AG04449 (cell line): ENCODE measurements around the gene PARP2.

Experiments
- CTCF ChIA-PET: fragments of 350-600 bp; formaldehyde crosslinking; extraction: SDS; loops from one replicate; lab custom pipeline; 2021; ENCODE audit warnings: antibody characterized with exemption; lab: Yijun Ruan, JAX
- POLR2A ChIA-PET: fragments of 400-600, 350-600 bp; formaldehyde crosslinking; extraction: SDS; loops from one replicate; lab custom pipeline; 2020; ENCODE audit warnings: antibody characterized with exemption, inconsistent platforms; lab: Yijun Ruan, JAX
- DNase-seq: peaks from one replicate; pipeline ENCODE4 v3.0.0-alpha.2; 2010; ENCODE audit warnings: low read depth, low spot score
- H3K4me3 ChIP-seq: 2 replicates; pipeline ENCODE4 v1.5.1; 2011; ENCODE audit warnings: low read depth, mild to moderate bottlenecking, control low read depth, low read length
- TF ChIP-seq, protein P1 (sequence below): IDR thresholded peaks from one replicate; pipeline ENCODE4 v1.5.1; 2011; ENCODE audit warnings: mild to moderate bottlenecking, moderate library complexity, low read length, control low read depth, inconsistent platforms; ENCODE audit not compliant: insufficient read depth; ENCODE audit errors: missing control alignments

The PARP2 gene

DNA sequence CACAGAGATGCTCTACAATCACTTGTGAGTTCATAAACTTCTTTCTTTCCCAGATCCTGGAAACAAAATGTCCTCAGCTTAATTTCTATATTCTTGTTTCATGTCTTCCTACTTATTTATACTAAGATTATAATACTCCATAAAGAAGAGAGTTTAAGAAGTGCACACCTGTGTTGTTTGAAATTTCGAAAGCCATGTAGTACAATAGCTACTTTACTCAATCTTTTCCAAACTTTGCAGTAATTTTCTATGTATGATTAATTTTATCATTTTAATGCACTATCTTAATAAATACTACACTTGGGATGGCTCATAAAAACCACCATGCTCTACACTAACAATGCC, 37.4 kb upstream of the PARP2 start:
- CTCF ChIA-PET = interaction anchor here (0.9 to 4.4 kb wide), 5 partner anchors 10 to 23 kb away, joined by 3 to 59 read pairs (median 10); partner anchors contain the start of gene CCNB1IP1
- TF ChIP-seq, protein P1, sequence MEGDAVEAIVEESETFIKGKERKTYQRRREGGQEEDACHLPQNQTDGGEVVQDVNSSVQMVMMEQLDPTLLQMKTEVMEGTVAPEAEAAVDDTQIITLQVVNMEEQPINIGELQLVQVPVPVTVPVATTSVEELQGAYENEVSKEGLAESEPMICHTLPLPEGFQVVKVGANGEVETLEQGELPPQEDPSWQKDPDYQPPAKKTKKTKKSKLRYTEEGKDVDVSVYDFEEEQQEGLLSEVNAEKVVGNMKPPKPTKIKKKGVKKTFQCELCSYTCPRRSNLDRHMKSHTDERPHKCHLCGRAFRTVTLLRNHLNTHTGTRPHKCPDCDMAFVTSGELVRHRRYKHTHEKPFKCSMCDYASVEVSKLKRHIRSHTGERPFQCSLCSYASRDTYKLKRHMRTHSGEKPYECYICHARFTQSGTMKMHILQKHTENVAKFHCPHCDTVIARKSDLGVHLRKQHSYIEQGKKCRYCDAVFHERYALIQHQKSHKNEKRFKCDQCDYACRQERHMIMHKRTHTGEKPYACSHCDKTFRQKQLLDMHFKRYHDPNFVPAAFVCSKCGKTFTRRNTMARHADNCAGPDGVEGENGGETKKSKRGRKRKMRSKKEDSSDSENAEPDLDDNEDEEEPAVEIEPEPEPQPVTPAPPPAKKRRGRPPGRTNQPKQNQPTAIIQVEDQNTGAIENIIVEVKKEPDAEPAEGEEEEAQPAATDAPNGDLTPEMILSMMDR = no peak
- POLR2A ChIA-PET = no interaction called here
- no peak overlapping the region for H3K4me3 ChIP-seq
- no peak for DNase-seq

DNA sequence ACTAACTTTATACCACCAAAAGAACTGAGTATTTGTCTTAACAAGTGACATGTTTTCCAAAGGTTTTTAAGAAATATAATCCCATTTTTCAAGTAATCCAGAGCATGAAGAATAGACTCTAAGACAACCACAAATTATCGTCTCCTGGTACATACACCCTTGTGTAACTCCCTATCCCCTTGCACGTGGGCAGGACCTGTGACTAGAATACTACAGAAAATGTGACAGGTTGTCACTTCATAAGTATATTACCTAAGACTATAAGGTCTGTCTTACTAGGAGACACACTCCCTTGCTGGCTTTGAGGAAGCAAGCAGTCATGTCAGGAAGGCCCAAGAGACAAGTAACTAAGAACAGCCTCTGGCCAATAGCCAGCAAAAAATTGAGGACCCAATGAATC, 29.4 kb upstream of the PARP2 start:
- POLR2A ChIA-PET = no interaction called here

DNA sequence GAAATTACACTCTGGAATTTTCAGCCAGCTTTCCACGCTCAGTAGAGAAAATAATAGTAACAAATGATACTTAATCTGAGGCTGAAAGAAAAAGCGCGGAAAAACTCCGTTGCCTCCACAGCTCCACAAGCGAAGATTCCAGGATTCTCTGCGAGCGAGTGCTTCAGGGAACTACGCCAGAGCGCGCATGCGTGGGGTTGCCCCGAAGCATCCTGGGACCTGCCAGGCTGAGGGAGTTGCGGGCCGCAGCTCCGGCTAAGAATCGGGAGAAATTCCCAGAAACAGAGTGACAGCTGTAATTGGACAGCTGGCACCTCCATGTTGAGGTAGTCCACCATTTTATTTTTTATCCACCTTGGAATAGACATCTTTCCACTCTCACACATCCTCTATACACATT, 25.7 kb upstream of the PARP2 start:
- ChIA-PET POLR2A (no interaction called here), CTCF (interaction anchor here (1.3 to 3.0 kb wide), 5 partner anchors 10 to 653 kb away, joined by 3 to 25 read pairs (median 10); partner anchors contain the start of gene TTC5)
- no peak for DNase-seq
- no peak overlapping the region for H3K4me3 ChIP-seq
- TF ChIP-seq, protein P1 = no peak

More for the DNA sequence above, 29.4 kb upstream of the PARP2 start:
- TF ChIP-seq, protein P1 = no peak
- CTCF ChIA-PET = no interaction called here
- no peak overlapping the region for H3K4me3 ChIP-seq
- no peak for DNase-seq

- ChIA-PET CTCF (interaction anchor here (0.7 to 10.6 kb wide), 36 partner anchors 9 to 644 kb away, joined by 3 to 161 read pairs (median 5); partner anchors contain the start of genes ANG, PARP2, PIP4P1 and TTC5), POLR2A (interaction anchor here (1.1 kb wide), 1 partner anchor 16 kb away, joined by 7 read pairs; the partner anchor contains the start of gene PARP2)
- TF ChIP-seq, protein P1 = peak; percentile 40
- no peak for DNase-seq
- no peak overlapping the region for H3K4me3 ChIP-seq
Measured at GRCh38 chr14:20327005-20327869, 16.2 kb upstream of the PARP2 start.

- DNase-seq = no peak
- TF ChIP-seq, protein P1 = no peak
- no peak overlapping the region for H3K4me3 ChIP-seq
- ChIA-PET POLR2A (interaction anchor here (1.1 kb wide), 1 partner anchor 14 kb away, joined by 7 read pairs; the partner anchor contains the start of gene PARP2), CTCF (interaction anchor here (0.8 to 10.6 kb wide), 22 partner anchors 10 to 368 kb away, joined by 3 to 161 read pairs (median 6); partner anchors contain the start of genes ANG, PARP2, PIP4P1 and TEP1)
Measured at GRCh38 chr14:20328705-20329104, 14.7 kb upstream of the PARP2 start.

- ChIA-PET CTCF (interaction anchor here (0.7 to 10.6 kb wide), 14 partner anchors 9 to 1198 kb away, joined by 3 to 161 read pairs (median 15); partner anchors contain the start of genes ANG, PARP2, TEP1 and TTC5), POLR2A (no interaction called here)
- TF ChIP-seq, protein P1 = no peak
- no peak overlapping the region for H3K4me3 ChIP-seq
- DNase-seq = no peak
Measured at GRCh38 chr14:20329355-20329754, 14.1 kb upstream of the PARP2 start.
